GM12874 (cell line): Measurements from ENCODE around the gene CCL17.

Experiments
- TF ChIP-seq, protein P1 (sequence below): IDR thresholded peaks from 2 replicates; pipeline ENCODE4 v1.5.1; 2011; ENCODE audit warnings: low read depth, mild to moderate bottlenecking, control low read depth, low read length, moderate library complexity; ENCODE audit not compliant: insufficient read depth

CCL17 gene

DNA sequence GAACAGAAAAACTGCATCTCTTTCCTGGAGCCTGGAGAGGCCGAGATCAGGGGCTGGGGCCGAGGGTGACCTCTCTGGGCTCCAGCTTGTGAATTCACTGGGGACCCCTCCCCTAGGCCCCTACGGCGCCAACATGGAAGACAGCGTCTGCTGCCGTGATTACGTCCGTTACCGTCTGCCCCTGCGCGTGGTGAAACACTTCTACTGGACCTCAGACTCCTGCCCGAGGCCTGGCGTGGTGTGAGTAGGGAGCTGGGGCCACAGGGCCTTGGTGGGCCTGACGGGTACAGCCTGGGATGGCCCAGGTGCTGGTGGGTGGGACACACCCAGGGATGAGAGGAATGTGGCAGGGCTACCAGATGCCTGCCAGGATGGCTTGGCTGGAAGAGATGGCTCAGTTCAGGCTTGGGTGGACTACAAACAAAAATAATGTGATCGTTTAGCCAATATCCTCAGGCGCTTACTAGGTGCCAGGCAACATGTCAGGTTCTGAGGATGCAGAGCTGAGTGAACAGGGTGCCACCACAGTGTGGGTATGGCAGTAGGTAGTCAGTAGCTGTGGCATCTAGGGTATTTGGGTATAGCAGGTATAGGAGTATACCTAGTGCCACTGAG, 44.1 kb upstream of the CCL17 start:
- TF ChIP-seq, protein P1, sequence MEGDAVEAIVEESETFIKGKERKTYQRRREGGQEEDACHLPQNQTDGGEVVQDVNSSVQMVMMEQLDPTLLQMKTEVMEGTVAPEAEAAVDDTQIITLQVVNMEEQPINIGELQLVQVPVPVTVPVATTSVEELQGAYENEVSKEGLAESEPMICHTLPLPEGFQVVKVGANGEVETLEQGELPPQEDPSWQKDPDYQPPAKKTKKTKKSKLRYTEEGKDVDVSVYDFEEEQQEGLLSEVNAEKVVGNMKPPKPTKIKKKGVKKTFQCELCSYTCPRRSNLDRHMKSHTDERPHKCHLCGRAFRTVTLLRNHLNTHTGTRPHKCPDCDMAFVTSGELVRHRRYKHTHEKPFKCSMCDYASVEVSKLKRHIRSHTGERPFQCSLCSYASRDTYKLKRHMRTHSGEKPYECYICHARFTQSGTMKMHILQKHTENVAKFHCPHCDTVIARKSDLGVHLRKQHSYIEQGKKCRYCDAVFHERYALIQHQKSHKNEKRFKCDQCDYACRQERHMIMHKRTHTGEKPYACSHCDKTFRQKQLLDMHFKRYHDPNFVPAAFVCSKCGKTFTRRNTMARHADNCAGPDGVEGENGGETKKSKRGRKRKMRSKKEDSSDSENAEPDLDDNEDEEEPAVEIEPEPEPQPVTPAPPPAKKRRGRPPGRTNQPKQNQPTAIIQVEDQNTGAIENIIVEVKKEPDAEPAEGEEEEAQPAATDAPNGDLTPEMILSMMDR, result no peak

DNA sequence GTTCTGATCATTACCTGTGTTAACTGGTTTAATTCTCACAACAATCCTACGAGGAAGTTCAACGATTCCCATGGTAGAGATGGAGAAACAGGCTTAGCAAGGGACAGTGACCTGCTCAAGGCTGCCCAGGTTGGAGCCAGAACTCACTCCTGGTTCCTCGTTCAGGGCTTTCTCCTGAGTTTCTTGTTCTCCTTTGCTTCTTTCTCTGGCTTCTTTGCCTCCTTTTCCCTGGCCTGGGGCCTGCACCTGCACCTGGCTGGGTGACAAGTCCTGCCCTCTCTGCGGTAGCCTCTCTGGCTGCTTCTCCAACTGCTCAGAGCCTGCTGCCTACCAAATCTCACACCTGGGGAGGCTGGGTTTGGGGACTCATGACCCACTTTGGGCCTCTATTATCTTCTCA, 43.2 kb upstream of the CCL17 start:
- TF ChIP-seq, protein P1, result no peak

DNA sequence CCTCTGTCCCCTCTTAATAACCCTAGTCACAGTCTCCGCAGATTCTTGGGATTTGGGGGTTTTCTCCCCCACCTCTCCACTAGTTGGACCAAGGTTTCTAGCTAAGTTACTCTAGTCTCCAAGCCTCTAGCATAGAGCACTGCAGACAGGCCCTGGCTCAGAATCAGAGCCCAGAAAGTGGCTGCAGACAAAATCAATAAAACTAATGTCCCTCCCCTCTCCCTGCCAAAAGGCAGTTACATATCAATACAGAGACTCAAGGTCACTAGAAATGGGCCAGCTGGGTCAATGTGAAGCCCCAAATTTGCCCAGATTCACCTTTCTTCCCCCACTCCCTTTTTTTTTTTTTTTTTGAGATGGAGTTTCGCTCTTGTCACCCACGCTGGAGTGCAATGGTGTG, 40.4 kb upstream of the CCL17 start:
- TF ChIP-seq, protein P1, result no peak

DNA sequence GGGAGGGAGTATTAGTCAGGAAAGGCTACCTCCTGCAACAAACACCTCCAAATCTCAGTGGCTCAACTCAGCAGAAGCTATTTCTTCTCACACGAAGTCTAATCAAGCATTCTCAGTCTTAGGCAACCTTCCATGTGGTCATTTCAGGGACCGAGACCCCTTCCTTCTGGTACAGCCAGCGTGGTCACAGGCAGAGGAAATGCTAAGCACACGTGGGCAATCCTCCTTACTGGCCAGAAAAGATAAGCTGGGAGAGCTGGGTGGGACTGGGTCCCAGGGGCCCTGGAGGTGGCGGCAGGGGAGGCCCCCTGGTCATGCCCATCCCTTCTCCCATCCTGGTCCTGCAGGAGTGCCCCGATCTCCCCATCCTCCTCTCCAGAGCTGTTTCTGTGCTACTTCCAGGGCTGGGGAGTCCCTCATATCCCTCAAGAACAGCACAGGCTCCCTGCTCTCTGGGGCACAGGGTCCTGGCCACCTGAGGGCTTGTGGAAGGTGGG, 38.0 kb upstream of the CCL17 start:
- TF ChIP-seq, protein P1, result no peak

DNA sequence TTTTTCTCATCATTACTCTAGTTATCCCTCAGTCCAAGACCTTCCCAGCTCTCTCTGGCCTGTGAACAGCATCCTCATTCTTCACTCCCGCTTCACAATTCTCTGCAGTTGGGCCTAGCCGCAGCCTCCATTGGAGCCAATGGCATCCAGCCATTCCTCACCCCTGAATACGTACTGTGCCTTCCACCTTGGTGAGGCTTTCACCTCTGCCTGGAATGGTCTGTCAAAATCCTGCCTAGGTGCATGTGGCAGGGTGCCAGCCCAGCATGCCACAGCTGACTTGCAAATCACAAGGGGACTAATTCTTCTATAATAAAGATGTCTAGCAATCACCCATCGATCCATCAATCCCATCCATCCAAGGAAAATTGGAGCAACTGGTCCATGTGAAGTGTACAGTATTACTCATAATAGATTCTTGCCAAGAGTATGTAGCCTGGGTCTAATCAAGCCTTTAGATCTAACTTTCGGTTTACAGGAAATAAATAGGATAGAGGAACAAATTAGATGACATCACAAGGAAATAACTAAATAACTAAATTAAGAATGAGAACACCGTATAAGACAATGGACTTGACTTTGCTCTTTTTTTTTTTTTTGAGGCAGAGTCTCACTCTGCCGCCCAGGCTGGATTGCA, 37.3 kb upstream of the CCL17 start:
- TF ChIP-seq, protein P1, result no peak

DNA sequence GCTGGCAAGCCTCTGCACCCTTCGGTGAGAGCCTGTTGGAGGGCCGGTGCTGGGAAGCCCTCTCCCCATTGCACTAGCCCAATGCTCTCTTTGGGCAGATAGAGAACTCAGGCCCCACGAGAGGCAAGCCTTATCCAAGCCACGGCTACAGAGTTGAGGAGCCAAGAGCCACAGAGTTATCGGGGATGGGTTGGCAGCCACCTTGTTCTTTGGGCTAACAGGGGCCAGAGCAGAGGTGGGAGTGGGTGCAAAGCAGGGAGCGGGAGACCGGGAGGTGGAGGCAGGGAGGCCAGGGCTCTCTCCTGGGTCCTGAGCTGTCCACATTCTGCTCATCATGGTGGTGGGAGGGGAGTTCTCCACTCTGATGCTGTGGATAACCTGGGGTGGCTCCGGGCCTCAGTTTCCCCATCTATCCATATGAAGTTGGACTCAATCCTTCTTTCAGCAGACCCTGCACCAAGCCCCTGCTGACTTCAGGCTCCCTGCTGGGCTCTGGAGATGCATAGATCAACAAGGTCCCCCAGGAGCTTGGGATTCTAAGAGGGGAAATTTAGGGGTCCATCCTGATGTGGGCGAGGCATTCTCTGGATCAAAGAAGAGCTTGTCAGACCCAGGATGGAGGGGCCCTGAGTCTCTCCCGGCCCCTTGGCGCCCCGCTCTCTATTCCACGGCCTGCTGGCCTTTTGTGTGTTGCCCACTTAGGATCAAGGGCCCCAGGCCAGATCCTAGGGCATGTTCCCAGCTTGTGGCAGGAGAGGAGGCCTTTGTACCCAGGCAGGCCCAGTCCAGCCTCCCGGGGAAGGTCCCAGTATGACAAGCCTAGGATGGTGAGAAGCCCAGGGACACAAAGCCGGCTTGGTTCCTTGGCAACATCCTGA, 32.8 kb upstream of the CCL17 start:
- TF ChIP-seq, protein P1, result no peak

DNA sequence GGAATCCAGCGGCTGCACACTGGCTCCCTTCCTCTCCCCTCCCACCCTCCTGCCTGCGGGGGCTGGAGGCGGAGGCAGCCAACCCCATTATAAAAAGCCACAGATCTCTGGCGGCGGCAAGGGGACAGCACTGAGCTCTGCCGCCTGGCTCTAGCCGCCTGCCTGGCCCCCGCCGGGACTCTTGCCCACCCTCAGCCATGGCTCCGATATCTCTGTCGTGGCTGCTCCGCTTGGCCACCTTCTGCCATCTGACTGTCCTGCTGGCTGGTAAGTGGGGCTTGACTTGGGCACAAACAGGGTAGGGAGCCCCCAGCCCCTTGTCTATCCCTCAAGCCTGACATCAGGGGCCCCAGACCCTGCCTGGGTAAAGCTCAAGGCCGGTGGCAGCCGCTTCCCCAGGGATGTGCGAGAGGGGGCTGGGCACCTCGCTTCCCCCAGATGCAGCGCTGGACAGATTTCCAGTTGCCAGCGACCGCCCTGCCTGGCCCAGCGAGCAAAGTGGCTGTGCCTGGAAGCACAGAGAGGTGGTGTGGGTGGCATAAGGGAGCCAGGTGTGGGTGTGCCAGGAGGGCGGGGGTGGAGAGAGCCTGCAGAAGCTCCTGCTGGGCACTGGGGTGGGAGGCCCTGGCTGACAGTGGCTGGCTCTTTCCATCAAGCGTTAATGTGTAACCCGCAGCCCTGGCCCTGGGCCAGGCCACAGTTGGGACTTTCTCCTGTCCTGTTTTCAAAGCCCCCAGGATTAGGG, 32.0 kb upstream of the CCL17 start, which contains the start of gene CX3CL1:
Gene CX3CL1, plus strand, starts transcription at position 119 of the 745 bp plus-strand sequence. Its CDS starts 79 bp downstream, at position 198.
- TF ChIP-seq, protein P1, result no peak
